Stromal cell of bone marrow (primary cell): ENCODE results near the gene UBE2G1.
"Not testable (repeated sequence)": the region's sequence is repeated elsewhere in the genome, so short reads cannot be mapped to it uniquely, and the experiment has no call there.

ENCODE experiments used
- DNase-seq: peaks from one replicate; pipeline ENCODE4 v3.0.0-alpha.2; 2012; ENCODE audit warnings: low read depth

The UBE2G1 gene, protein sequence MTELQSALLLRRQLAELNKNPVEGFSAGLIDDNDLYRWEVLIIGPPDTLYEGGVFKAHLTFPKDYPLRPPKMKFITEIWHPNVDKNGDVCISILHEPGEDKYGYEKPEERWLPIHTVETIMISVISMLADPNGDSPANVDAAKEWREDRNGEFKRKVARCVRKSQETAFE

DNA sequence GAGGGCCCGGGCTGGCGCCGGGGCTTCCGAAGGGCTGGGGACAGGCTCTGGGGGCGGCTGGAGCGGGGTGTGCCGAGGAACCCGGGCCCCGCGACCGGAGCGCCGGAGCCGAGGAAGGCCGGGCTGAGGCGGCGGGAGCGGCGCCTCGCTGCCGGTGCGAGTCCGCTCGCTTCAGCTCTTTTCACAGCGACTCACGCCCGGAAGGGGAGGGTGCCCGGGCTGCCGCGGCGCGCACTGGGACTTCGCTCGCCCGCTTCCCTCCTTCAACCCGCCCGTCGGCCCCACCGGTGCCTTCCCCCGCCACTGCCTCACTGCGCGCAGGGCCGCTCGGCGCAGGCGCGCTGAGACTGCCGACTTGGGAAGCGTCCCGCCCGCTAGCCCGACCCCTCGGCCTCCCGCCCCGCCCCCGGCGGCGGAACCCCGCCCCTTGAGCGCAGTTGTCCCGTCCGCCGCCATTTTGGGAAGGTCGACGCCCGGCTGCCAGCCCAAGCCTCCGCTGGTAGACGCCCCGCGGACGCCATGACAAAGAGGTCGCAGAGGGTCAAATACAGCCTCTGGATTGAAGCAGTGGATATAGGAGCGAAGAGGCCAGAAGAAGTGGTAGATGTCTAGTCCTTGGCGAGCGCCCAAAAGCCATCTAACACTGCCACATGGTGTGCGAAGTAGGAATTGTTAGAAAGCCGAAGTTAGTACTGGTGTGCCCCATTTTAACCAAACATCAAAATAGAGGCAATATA, at the start of gene UBE2G1:
TSS of gene UBE2G1 (minus strand) at position 349 of the 737 bp plus-strand sequence. CDS start 359 bp downstream, outside the sequence.
- DNase-seq = peak; percentile 91

DNA sequence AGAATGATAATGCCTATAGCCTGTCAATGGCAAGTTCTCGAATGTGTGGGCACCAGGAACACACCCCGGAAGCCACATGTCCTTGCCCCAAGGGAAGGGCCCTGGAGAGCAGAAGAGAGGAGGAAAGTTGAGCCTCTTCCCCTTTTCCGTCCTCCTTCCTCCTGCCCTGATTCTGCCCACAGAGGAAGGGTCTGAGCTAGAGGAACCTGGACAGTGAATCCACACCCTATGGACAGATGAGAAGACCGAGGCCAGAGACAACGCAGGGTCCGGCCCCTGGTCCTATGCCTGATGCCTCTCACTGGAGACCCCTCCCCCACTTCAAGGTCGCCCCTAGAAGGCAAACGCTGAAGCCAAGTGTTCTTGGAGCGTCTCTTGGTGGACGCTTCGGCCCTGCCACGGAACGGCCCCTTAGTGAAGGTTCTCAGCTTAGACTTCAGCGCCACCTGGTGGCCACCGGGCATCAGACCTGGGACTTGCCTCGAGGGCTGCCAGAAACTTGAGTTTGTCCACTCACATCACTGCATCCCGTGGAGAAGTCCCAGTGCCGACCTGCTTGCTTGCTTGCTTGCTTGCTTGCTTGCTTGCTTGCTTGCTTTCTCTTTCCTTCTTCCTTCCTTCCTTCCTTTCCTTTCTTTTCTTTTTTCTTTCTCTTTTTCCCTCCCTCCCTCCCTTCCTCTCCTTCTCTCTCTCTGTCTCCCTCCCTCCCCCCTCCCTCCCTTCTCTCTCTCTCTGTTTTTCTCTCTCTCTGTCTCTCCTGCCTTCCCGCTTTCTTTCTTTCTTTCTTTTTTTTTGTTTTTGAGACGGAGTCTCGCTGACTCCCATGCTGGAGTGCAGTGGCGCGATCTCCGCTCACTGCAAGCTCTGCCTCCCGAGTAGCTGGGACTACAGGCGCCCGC, 46.7 kb upstream of the UBE2G1 start:
- DNase-seq = peak; percentile 74

DNA sequence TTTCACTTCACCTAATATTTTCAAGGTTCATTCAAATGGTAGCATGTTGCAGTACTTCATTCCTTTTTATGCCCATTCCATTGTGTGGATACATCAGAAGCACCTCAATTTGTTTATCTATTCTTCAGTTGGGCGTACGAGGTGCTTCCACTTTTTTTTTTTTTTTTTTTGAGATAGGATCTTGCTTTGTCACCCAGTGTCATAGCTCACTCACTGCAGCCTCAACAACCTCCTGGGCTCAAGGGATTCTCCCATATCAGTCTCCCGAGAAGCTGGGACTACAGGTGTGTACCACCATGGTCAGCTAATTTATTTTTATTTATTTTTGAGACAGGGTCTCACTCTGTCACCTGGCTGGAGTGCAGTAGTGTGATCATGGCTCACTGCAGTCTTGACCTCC, 44.7 kb upstream of the UBE2G1 start:
- no peak for DNase-seq

DNA sequence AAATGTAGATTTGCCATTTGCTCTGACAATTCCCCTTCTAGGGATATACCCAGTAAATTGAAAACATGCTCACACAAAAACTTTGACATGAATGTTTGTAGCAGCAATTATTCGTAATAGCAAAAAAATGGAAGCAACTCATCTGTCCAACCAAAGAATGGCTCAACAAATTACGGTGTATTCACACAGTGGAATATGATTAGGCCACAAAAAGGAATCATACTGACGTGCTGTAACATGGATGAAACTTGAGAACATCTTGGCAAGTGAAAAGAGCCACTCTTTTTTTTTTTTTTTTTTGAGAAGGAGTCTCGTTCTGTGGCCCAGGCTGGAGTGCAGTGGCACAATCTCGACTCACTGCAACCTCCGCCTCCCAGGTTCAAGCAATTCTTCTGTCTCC, 43.2 kb upstream of the UBE2G1 start:
- no peak for DNase-seq

DNA sequence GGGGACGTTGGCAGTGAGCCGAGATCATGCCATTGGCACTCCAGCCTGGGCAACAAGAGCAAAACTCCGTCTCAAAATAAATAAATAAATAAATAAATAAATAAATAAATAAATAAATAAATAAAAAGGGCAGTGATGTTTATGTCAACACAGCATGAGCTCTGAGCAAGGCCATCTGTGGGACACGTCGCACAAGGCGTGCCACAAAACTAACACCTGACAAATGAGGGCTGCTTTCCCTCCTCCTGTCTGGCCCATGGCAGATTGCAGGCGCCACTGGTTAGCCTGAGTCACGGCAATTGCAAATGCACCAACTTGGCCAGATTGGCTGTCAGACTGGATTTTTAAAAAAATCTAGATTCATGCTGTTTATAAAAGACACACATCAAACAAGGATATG, 41.4 kb upstream of the UBE2G1 start:
- no peak for DNase-seq

DNA sequence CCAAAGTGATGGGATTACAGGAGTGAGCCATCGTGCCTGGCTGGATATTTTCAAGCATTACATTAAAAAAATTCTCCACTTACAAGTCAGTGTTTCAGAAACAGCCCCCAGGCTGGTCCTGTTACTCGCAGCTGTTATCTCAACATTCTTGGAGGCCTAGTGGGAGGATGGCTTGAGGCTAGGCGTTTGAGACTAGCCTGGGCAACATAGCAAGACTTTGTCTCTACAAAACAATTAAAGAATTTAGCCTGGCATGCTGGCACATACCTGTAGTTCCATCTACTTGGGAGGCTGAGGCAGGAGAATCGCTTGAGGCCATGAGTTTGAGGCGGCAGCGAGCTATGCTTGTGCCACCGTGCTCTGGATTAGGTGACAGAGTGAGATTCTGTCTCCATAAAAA, 40.7 kb upstream of the UBE2G1 start:
- DNase-seq = no peak

DNA sequence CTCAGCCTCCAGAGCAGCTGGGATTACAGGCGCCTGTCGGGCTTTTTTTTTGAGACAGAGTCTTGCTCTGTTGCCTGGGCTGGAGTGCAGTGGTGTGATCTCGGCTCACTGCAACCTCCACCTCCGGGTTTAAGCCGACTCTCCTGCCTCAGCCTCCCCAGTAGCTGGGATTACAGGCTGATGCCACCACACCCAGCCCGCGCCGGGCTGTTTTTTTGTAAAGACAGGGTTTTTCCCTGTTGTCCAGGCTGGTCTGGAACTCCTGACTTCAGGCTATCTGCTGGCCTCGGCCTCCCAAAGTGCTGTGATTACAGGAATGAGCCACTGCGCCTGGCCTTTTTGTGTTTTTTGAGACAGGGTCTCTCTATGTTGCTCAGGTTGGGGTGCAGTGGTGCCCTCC, 39.9 kb upstream of the UBE2G1 start:
- DNase-seq = no peak

DNA sequence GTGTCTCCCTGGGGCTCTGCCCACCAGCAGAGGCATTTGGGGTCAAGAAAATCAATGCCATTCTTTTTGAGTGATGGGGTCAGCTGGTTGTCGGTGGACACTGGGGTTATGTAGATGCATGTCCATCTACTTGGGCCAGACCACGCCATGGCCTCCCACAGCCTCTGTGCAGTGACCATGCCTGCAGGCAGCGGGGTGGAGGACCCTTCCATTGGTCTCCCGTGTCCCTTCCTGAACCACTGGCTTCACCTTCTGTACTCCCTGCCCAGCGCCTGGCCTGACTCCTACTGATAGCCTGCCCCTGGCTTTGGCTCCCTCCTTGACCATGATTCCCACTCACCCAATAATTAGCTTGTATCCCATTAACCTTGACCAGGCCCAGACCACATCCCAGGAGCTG, 39.2 kb upstream of the UBE2G1 start:
- DNase-seq = no peak

DNA sequence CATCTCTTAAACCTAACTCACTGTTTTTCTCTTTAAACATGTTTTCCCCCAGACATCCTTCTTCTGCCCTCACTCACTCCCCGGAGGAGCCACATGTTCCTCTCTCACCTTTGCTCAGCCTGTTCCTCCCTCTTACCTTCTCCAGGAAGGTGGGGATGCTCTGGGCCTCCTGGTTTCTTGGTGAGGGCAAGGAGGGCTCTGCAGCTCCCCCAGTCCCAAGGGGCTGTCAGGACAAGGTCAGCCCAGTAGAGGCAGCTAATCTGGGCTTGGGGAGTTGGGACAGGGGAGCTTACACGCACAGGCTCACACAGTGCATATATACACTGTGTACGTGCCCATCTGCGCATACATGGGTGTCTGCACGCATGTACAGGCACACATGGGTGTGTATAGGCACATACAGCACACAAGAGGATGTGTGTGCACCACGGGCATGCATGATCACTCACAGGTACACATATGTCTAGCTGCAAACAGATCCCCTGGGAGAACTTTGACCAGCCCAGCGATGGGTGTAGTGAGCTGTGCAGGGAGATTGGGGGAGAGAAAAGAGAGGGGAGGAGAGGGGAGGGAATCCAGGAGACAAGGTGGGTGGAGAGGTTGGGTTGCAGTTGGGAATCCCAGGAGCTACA, 38.7 kb upstream of the UBE2G1 start:
- DNase-seq = no peak

DNA sequence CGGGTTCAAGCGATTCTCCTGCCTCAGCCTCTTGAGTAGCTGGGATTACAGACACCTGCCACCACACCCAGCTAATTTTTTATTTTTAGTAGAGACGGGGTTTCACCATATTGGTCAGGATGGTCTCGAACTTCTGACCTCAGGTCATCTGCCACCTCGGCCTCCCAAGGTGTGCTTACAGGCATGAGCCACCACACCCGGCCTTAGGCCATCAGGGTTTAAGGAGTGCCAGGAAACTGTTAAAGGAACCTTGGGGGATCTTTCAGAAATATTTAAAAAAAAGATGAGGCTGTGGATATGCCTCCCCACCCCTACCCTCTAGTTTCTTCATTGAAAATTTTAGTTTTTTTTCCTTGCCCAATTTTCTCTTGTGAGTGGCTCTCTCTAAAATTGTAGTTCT, 31.4 kb upstream of the UBE2G1 start:
- DNase-seq = no peak

DNA sequence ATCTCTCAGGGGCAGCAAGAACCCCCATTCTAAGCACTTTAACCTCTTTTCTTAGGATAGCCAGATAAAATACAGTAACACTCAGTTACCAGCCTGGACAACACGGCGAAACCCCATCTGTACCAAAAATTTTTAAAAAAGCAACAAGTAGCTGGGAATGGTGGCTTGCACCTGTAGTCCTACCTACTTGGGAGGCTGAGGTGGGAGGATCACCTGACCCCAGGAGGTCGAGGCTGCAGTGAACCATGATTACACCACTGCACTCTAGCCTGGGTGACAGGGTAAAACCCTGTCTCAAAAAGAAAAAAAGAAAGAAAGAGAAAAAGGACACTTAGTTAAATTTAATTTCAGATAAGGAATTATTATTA, 28.6 kb upstream of the UBE2G1 start:
- DNase-seq = no peak

DNA sequence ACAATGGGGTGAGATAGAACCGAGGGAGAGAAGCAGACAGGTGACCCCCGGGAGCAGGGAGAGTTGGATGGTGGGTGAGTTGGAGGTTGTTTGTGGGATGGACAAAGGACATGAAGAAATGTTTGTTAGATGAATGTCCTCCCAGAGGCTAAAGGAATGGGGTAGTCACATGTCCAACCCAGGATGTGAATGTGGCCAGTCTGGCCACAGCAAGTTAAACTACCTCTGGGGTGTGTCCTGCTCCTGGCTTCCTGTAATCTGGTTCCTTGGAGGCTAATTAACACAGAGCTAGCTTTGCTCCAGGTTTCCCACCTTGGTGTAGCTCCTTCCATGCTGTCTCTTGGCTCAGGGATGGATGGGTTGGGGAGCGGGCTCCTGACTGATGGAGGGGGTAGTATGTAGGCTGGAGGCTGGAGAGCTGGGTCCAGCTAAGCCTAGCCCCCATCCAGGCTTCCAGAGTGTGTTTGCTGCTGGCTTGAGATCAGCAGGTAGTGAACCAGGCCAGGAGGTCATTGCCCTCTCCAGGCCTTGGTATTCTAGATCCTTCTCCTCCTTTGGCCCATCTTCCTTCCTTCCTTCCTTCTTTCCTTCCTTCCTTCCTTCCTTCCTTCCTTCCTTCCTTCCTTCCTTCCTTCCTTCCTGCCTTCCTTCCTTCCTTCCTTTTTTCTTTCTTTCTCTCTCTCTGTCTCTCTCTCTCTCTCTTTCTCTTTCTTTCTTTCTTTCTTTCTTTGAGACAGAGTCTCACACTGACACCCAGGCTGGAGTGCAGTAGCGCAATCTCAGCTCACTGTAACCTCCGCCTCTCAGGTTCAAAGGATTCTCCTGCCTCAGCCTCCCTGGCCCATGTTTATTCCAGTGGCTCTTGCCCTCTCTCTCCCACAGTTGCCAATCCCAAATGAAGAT, 28.0 kb upstream of the UBE2G1 start:
- no peak for DNase-seq

DNA sequence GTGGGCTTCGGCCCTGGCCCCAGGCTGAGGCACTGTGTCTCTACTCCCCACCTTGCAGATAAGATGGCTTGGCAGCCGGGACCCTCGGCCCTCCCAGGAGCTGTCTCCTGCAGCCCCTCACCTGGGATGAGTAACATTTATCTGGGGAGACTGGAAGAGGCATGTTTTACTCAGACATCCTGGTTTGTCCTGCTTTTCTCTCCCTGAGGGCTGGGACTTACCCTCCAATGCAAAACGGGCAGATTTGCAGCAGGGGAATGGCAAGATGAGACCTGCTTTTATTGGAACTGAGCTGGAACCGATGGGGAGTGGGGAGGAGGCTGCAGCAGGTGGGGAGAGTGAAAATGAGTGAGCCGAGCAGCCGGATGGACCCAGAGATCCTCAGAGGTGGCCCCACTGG, 27.3 kb upstream of the UBE2G1 start:
- no peak for DNase-seq

DNA sequence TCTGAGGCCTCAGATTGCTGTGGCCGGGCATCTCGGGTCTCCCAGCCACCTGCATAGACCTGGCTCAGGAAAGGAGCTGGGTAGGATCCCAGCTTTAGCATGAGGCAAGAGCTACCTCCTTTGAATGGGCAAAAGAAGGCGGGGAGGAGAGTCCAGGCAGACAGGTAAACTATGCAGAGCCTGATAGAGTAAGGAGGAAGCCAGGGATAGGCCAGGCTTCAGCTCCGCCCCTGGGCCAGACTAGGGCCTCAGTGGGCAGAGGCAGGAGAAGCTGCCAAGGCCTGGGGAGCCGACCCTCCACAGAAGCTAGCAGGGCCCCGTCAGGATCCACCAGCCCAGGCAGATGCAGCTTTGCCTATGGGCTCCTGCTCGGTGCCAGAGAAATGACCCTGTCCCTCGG, 22.6 kb upstream of the UBE2G1 start:
- DNase-seq = no peak

DNA sequence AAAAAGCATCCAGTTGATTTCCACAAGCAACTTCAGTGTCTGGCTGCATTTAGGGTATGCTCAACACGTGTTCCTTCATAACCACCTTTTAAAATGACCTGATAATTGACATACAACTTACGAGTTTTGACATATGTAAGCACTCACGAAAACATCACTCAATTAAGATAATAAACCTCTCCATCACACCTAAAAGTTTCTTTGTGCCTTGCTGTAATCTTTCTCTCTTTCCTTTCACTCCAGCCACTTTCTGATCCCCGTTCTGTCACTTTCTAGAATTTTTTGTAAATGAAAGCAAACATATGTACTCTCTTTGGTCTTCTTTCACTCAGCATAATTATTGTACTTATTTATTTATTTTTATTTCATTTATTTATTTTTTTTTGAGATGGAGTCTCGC, 20.7 kb upstream of the UBE2G1 start:
- no peak for DNase-seq

DNA sequence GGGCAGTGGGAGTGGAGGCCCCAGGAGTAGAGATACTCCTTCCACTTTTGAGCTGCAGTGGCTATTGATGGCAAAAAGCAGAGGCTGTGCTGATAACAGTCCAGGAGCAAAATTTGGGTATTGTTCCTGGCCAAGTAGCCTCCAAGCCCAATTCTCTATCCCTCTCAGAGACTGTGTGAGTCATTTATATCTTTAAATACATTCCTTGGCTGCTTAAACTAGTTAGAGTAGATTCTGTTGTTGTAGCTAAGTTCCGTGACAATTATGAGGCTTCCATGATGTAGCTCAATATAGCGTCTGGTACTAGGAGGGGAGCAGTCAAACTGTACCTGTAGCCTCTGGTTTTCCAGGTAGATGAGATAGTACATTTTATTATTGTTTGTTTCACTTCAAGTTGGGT, 19.9 kb upstream of the UBE2G1 start:
- DNase-seq = no peak

DNA sequence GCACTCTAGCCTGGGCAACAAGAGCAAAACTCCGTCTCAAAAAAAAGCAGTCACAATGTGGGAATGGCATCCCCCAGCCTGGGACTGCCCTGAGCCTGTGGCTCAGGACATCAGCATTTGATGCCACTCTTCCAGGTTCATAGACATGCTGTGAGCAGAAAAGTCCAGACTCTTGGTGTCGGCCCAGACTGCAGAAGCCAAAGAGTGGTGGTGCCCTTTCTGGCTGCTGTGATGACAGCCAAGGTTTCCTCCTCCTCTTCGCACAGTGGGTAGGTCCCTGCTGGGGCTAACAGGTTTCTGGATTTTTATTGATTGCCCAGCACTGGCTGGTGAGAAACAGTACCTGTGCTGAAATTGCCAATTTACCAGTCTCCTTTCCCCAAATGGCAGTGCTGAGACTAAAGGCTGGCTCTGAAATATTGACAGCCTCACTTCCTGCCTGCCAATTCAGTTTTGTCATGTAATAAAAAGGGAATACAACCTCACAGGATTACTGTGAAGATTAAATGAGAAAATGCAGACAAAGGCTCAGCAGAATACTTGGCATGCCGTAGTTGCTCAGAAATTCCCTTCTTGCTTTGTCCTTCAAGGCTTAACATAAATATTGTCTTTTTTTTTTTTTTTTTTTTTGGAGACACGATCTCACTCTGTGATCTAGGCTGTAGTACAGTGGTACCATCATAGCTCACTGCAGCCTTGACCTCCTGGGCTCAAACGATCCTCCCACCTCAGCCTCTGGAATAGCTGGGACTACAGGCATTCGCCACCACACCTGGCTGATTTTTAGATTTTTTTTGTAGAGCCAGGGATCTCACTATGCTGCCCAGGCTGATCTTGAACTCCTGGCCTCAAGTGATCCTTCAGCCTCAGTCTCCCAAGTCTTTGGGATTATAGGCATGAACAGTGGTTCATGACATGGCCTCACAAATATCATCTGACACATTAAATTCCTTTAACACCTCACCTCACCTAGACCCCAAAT, 15.5 kb upstream of the UBE2G1 start:
- no peak for DNase-seq

DNA sequence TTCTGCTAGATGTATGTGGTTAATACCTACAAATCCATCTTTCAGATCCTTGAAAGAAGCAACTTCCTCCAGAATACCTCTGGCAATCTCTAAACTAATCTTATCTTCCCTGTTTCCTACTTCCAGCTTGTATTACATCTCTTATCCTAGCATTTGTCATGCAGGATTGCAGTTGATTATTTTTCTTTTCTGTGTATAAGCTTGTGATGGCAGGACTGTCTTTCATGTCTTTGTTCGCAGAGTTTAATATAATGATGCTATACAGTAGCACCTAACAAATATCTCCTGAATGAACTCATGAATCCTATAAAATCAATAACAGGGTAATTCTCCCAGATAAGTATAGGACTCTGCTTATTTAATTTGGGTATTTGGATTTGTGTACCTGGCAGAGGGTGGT, 12.2 kb upstream of the UBE2G1 start:
- DNase-seq = no peak

DNA sequence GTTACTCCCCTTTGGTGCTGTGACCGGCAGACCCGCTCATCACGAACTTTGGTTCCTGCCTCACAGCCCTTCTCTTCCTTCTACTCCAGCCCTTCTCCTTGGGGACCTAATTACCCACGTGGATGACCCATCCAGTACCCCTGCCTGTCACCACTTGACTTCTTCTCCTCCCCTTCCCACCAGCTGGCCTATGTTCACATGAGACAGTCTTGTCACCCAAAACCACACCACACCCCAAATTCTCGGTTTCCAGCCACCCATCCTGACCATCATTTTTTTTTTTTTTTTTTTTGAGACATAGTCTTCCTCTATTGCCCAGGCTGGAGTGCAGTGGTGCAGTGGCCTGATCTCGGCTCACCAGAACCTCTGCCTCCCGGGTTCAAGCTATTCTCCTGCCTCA, 10.8 kb upstream of the UBE2G1 start:
- not testable (repeated sequence) for DNase-seq

DNA sequence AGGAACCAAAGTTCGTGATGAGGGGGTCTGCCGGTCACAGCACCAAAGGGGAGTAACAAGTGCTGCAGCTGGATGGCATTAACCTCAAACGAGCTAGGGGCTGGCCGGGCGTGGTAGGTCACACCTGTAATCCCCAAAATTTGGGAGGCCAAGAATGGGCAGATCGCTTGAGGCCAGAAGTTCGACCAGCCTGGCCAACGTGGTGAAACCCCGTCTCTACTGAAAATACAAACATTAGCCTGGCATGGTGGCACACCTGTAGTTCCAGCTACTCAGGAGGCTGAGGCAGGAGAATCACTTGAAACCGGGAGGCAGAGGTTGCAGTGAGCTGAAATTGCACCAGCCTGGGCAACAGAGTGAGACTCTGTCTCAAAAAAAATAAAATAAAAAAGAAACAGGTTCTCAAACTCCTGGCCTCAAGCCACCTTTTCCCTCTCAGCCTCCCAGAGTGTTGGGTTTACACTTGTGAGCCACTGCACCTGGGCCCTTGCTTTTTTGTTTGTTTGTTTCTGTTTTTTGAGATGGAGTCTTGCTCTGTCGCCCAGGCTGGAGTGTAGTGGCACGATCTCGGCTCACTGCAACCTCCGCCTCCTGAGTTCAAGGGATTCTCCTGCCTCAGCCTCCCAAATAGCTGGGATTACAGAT, 9.4 kb upstream of the UBE2G1 start:
- not testable (repeated sequence) for DNase-seq
